ENCODE results near the gene LIMS4.
"Not testable (repeated sequence)": the region's sequence is repeated elsewhere in the genome, so short reads cannot be mapped to it uniquely, and the experiment has no call there.

- TF ChIP-seq CTCF (IDR thresholded peaks at IDR 0.05; ENCODE audit: insufficient read depth, low read depth, low read length); EZH2 (IDR thresholded peaks at IDR 0.05; ENCODE audit: insufficient read depth, low read length): not testable (repeated sequence)
Observed at GRCh38 chr2:110424421-110424820, 48.2 kb downstream of the LIMS4 start.

Data from astrocyte (in vitro differentiated cells and primary cell).